ENCODE data around the gene STX18. TPM values are rescaled to one million over a fixed set of nuclear protein-coding genes. Genes with fewer than 3 reads are reported as not detected.

Gene STX18
- total and polyA plus RNA-seq, 2 of the 13 experiments (the other 11 are each of a cell fraction or from before 2014, with no cell fraction given) = 23.9 to 37.1 TPM

GRCh38 chr4:4461850-4462249, 80.0 kb downstream of the STX18 start (continued):
- TF ChIP-seq ZNF672 (CRISPR knock-in tag; IDR thresholded peaks at IDR 0.05) = no peak
- peak; percentile 89 for TF ChIP-seq RARA (CRISPR knock-in tag; IDR thresholded peaks at IDR 0.05)
- TF ChIP-seq TFDP2 (CRISPR knock-in tag; IDR thresholded peaks at IDR 0.05) = 0 out of 2 replicates have a peak, but pooled peaks have one; percentile 27
- peak; percentile 88; the same call in 1 of the 2 replicates for TF ChIP-seq HMG20A (CRISPR knock-in tag; IDR thresholded peaks at IDR 0.05; ENCODE audit: borderline replicate concordance)
- TF ChIP-seq NCOA2 (CRISPR knock-in tag; IDR thresholded peaks at IDR 0.05) = peak; percentile 53
- TF ChIP-seq ZSCAN29 (CRISPR knock-in tag; conservative IDR thresholded peaks at IDR 0.05) = 0 out of 2 replicates have a peak, but pooled peaks have one; percentile 7
- TF ChIP-seq FOXK1 (CRISPR knock-in tag; IDR thresholded peaks at IDR 0.05; ENCODE audit: borderline replicate concordance, low read depth) = peak; percentile 90; the same call in 1 of the 2 replicates
- TF ChIP-seq RXRA (CRISPR knock-in tag; IDR thresholded peaks at IDR 0.05) = peak; percentile 66; the same call in 1 of the 2 replicates
- no peak for TF ChIP-seq SALL2 (CRISPR knock-in tag; IDR thresholded peaks at IDR 0.05)
- no peak for TF ChIP-seq PTBP1 (IDR thresholded peaks at IDR 0.05; ENCODE audit: low read depth, low read length, poor library complexity, severe bottlenecking)
- TF ChIP-seq RXRB (CRISPR knock-in tag; IDR thresholded peaks at IDR 0.05; ENCODE audit: borderline replicate concordance) = peak; percentile 78
- peak; percentile 63; the same call in 1 of the 2 replicates for TF ChIP-seq TBX2 (CRISPR knock-in tag; IDR thresholded peaks at IDR 0.05; ENCODE audit: borderline replicate concordance)
- TF ChIP-seq ZKSCAN1 (IDR thresholded peaks at IDR 0.05; ENCODE audit: low read length) = no peak
- peak; percentile 76 for TF ChIP-seq ZNF609 (CRISPR knock-in tag; IDR thresholded peaks at IDR 0.05; ENCODE audit: borderline replicate concordance)
- no peak; the same call in 1 of the 2 replicates for TF ChIP-seq PITX1 (CRISPR knock-in tag; IDR thresholded peaks at IDR 0.05)
- TF ChIP-seq HDAC2 (CRISPR knock-in tag; IDR thresholded peaks at IDR 0.05) = peak; percentile 56
- TF ChIP-seq ZFP1 (CRISPR knock-in tag; IDR thresholded peaks at IDR 0.05) = peak; percentile 63; the same call in 1 of the 2 replicates
- no peak for TF ChIP-seq TMF1 (CRISPR knock-in tag; IDR thresholded peaks at IDR 0.05; ENCODE audit: low read depth)
- no peak for TF ChIP-seq KDM5B (CRISPR knock-in tag; IDR thresholded peaks at IDR 0.05; ENCODE audit: borderline replicate concordance)
- 0 out of 2 replicates have a peak, but pooled peaks have one; percentile 58 for TF ChIP-seq MXD4 (CRISPR knock-in tag; IDR thresholded peaks at IDR 0.05)
- TF ChIP-seq ETV5 (CRISPR knock-in tag; IDR thresholded peaks at IDR 0.05; ENCODE audit: borderline replicate concordance) = peak; percentile 28; the same call in 1 of the 2 replicates
- 0 out of 2 replicates have a peak, but pooled peaks have one; percentile 51 for TF ChIP-seq ZBTB43 (CRISPR knock-in tag; conservative IDR thresholded peaks at IDR 0.05)
- TF ChIP-seq TCF7 (IDR thresholded peaks at IDR 0.05; ENCODE audit: low read depth) = 0 out of 2 replicates have a peak, but pooled peaks have one; percentile 19
- TF ChIP-seq ZNF451 (CRISPR knock-in tag; IDR thresholded peaks at IDR 0.05) = no peak
- no peak for TF ChIP-seq SETDB1 (CRISPR knock-in tag; IDR thresholded peaks at IDR 0.05; ENCODE audit: borderline replicate concordance)
- no peak for TF ChIP-seq POLR2A (IDR thresholded peaks at IDR 0.05; ENCODE audit: insufficient read depth in 1 of 2, low read depth in 2 of 2, low read length in 2 of 2)

Data from HepG2 (cell line).